PC-3 (cell line): ENCODE measurements around the gene OR4Q3. TPM values are rescaled to one million over a fixed set of nuclear protein-coding genes. Genes with fewer than 3 reads are reported as not detected.
"Not testable (repeated sequence)": the region's sequence is repeated elsewhere in the genome, so short reads cannot be mapped to it uniquely, and the experiment has no call there.

Experiments used
- ATAC-seq: fragments of 200-7000 bp; cut with Tn5 transposase; 2 replicates; pipeline ENCODE4 v1.9.1; 2020; ENCODE audit warnings: mild to moderate bottlenecking, moderate library complexity
- Bru-seq: library from RNA; stranded (reverse); fragments of 400-500 nt; gene quantifications from one replicate; lab custom pipeline; 2021; lab: Mats Ljungman, UMichigan
- BruChase-seq, 2 experiments: library from RNA; stranded (reverse); fragments of 400-500 nt; gene quantifications; one replicate each; lab custom pipeline; 2021; lab: Mats Ljungman, UMichigan
- BruUV-seq: library from RNA; stranded (reverse); fragments of 400-500 nt; replicated peaks from 2 replicates; lab custom pipeline; 2021; lab: Mats Ljungman, UMichigan
- CTCF ChIA-PET: fragments of 300-600 bp; sonication (Branson Sonifier 250); formaldehyde crosslinking; loops from one replicate; lab custom pipeline; 2022; ENCODE audit warnings: antibody characterized with exemption; lab: Charles Lee
- POLR2A ChIA-PET: fragments of 300-600 bp; sonication (Branson Sonifier 250); formaldehyde crosslinking; loops from one replicate; lab custom pipeline; 2022; ENCODE audit warnings: antibody characterized with exemption; ENCODE audit not compliant: unreplicated experiment; lab: Charles Lee
- DNase-seq: peaks from one replicate; pipeline ENCODE4 v3.0.0-alpha.2; 2015
- H2AFZ ChIP-seq: fragments of 300-600 bp; sonication (generic); 2 replicates; pipeline ENCODE4 v1.6.0; 2016; ENCODE audit warnings: antibody characterized with exemption, low read length
- H3F3A ChIP-seq: fragments of 300-600 bp; sonication (generic); one replicate; pipeline ENCODE4 v1.6.0; 2017; ENCODE audit warnings: antibody characterized with exemption, low read length, control low read depth, mild to moderate bottlenecking; ENCODE audit not compliant: unreplicated experiment
- H3K27ac ChIP-seq: fragments of 300-600 bp; sonication (generic); 2 replicates; pipeline ENCODE4 v1.5.1; 2016; ENCODE audit warnings: mild to moderate bottlenecking, low read length
- H3K27me3 ChIP-seq: fragments of 300-600 bp; sonication (generic); 2 replicates; pipeline ENCODE4 v1.6.1; 2016; ENCODE audit warnings: low read length, mixed read lengths
- H3K36me3 ChIP-seq: fragments of 300-600 bp; sonication (generic); 2 replicates; pipeline ENCODE4 v1.6.1; 2016; ENCODE audit warnings: low read depth, mixed run types, low read length, mixed read lengths
- H3K4me1 ChIP-seq: fragments of 300-600 bp; sonication (generic); 2 replicates; pipeline ENCODE4 v1.5.1; 2016; ENCODE audit warnings: low read length; ENCODE audit not compliant: insufficient read depth
- H3K4me2 ChIP-seq: fragments of 300-600 bp; sonication (generic); 2 replicates; pipeline ENCODE4 v1.6.0; 2016; ENCODE audit warnings: low read length
- H3K4me3 ChIP-seq: fragments of 300-600 bp; sonication (generic); 2 replicates; pipeline ENCODE4 v1.5.1; 2016; ENCODE audit warnings: mild to moderate bottlenecking, low read length, mixed read lengths
- H3K79me2 ChIP-seq: fragments of 300-600 bp; sonication (generic); 2 replicates; pipeline ENCODE4 v1.6.1; 2017; ENCODE audit warnings: low read length, mixed read lengths
- H3K9ac ChIP-seq: fragments of 300-600 bp; sonication (generic); 2 replicates; pipeline ENCODE4 v1.6.0; 2016; ENCODE audit warnings: mild to moderate bottlenecking, low read length
- H3K9me2 ChIP-seq: fragments of 300-600 bp; sonication (generic); replicated peaks from 2 replicates; pipeline ENCODE4 v1.6.1; 2016; ENCODE audit warnings: mixed run types, low read length, mixed read lengths
- H3K9me3 ChIP-seq: fragments of 300-600 bp; sonication (generic); 2 replicates; pipeline ENCODE4 v1.6.1; 2016; ENCODE audit warnings: low read length, mixed read lengths
- H4K20me1 ChIP-seq: fragments of 300-600 bp; sonication (generic); 2 replicates; pipeline ENCODE4 v1.6.1; 2016; ENCODE audit warnings: low read length, mixed read lengths
- CTCF ChIP-seq: fragments of 300-600 bp; sonication (generic); conservative IDR thresholded peaks from 2 replicates; pipeline ENCODE4 v1.5.1; 2017; ENCODE audit warnings: antibody characterized with exemption, low read depth, mild to moderate bottlenecking, low read length
- EZH2 ChIP-seq: fragments of 300-600 bp; sonication (generic); IDR thresholded peaks from one replicate; pipeline ENCODE4 v1.6.1; 2017; ENCODE audit warnings: antibody characterized with exemption, mild to moderate bottlenecking, low read length; ENCODE audit not compliant: unreplicated experiment
- EZH2phosphoT487 ChIP-seq: fragments of 300-600 bp; sonication (generic); IDR thresholded peaks from 2 replicates; pipeline ENCODE4 v1.6.1; 2018; ENCODE audit warnings: mild to moderate bottlenecking, antibody characterized with exemption, low read length, borderline replicate concordance
- intact Hi-C: fragments of 100-400 bp; cut with micrococcal nuclease; formaldehyde crosslinking; loops from 2 replicates; pipeline ENCODE4 v1.9.0; 2023
- long read RNA-seq: library from polyadenylated mRNA; unstranded; transcript quantifications from one replicate; pipeline ENCODE4 v2.0.0, GENCODE V29; 2021; ENCODE audit not compliant: unreplicated experiment
- total RNA-seq: library from RNA; depleted of rRNA; stranded (reverse); fragments of >200 nt; gene quantifications from 2 replicates; pipeline ENCODE4 v1.2.3, GENCODE V29; 2014; rRNA removed

Gene OR4Q3
- total RNA-seq (not detected in 2 replicates), Bru-seq, nascent RNA (not detected), BruChase-seq, experiment 1, labeled RNA remaining after a 6-hour chase (not detected), BruChase-seq, experiment 2, labeled RNA remaining after a 2-hour chase (not detected)
- long read RNA-seq: 0 reads

DNA sequence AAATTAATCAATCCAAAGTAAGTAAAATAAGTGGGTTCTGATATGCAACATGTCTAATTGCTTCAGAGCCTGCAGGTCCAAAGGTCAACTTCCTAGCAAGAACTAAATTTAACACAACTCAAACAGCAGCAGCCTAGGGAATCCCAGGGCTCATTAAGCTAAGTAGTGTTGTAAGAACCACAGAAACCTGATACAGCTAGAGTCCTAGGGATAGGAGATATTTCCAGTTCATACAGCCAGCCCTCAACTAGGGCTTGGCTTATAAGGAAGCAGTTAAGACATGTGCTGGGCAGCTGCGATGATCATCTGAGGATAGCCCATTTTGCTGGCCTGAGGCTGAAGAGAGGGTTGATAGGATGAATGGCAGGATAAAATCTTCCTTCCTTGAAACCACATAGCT is at the start of gene OR4Q3:
Gene OR4Q3 (plus strand): TSS at position 316 of the 400 bp plus-strand sequence.
- no TSS peak for BruUV-seq
- H3K9ac ChIP-seq: no peak within 1 kb of the TSS
- CTCF ChIA-PET: no interaction called here

DNA sequence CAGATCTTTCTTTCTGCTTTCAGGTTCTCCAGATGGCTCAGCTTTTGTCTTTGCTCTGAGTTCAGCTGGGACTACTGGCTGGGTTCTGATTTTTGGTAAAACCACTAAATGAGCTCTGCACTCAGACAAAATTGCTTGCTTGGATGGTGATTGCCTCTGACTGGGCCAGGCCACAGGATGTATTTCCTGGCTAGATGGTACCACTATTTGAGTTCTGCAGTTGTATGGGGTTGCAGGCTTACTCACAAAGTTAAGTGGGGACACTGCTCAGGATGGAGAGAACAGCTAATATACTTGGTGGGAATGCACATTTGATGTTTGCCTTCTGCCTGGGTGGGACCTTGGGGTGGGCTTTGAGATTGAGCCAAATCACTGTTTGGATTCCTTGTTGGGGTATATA is 14.0 kb upstream of the OR4Q3 start:
- ChIA-PET CTCF (no interaction called here), POLR2A (no interaction called here)
- intact Hi-C loops: no loop called here
- Histone ChIP-seq H3K9me2 (no peaks in the 10 kb centered on the region), H3F3A (no peaks in the 10 kb centered on the region), H3K36me3 (no peaks in the 10 kb centered on the region), H3K4me3 (no peak overlapping the region), H2AFZ (no peak overlapping the region), H4K20me1 (no peaks in the 10 kb centered on the region), H3K27me3 (no peaks in the 10 kb centered on the region), H3K4me1 (no peaks in the 10 kb centered on the region), H3K4me2 (no peak overlapping the region), H3K9ac (no peak overlapping the region), H3K9me3 (peaks cover 29% of the 10 kb centered on the region), H3K79me2 (no peaks in the 10 kb centered on the region), H3K27ac (no peak overlapping the region)
- TF ChIP-seq EZH2 (no peak), CTCF (no peak), EZH2phosphoT487 (no peak)
- ATAC-seq (no peak), DNase-seq (no peak)
- BruUV-seq: no TSS peak

More for the DNA sequence above, at the start of gene OR4Q3:
- H4K20me1 ChIP-seq: no peaks in the 10 kb centered on the region
- DNase-seq (no peak), ATAC-seq (no peak)
- H2AFZ ChIP-seq: no peak within 1 kb of the TSS
- H3F3A ChIP-seq: no peaks in the 10 kb centered on the region
- no peaks in the 10 kb centered on the region for H3K9me2 ChIP-seq
- no peaks in the 10 kb centered on the region for H3K4me1 ChIP-seq
- H3K36me3 ChIP-seq: no peaks in the 10 kb centered on the region
- intact Hi-C loops: no loop called here
- no peak within 1 kb of the TSS for H3K4me2 ChIP-seq
- H3K27me3 ChIP-seq: no peaks in the 10 kb centered on the region
- no peaks in the 10 kb centered on the region for H3K79me2 ChIP-seq
- no peak for TF ChIP-seq CTCF
- no peak within 1 kb of the TSS for H3K27ac ChIP-seq
- peaks cover 20% of the 10 kb centered on the region for H3K9me3 ChIP-seq
- POLR2A ChIA-PET: no interaction called here
- H3K4me3 ChIP-seq: no peak within 1 kb of the TSS

GRCh38 chr14:19729763-19730162 is 13.6 kb upstream of the OR4Q3 start:
- peaks cover 29% of the 10 kb centered on the region for H3K9me3 ChIP-seq
- CTCF ChIA-PET: no interaction called here

GRCh38 chr14:19733893-19734292 is 9.5 kb upstream of the OR4Q3 start:
- BruUV-seq, H3K9me2 ChIP-seq, ATAC-seq, CTCF ChIA-PET, H4K20me1 ChIP-seq, H3F3A ChIP-seq, H2AFZ ChIP-seq, H3K27me3 ChIP-seq, H3K36me3 ChIP-seq, H3K4me2 ChIP-seq, H3K4me3 ChIP-seq, H3K4me1 ChIP-seq, H3K79me2 ChIP-seq, H3K9ac ChIP-seq, H3K27ac ChIP-seq, POLR2A ChIA-PET, DNase-seq: not testable (repeated sequence)
- H3K9me3 ChIP-seq: peaks cover 20% of the 10 kb centered on the region
- intact Hi-C loops: loop anchor here (10.0 kb wide), 1 partner anchor 171 kb away; no protein-coding TSS in a partner anchor

More at GRCh38 chr14:19729763-19730162, 13.6 kb upstream of the OR4Q3 start:
- intact Hi-C loops: loop anchor here (10.0 kb wide), 1 partner anchor 175 kb away; no protein-coding TSS in a partner anchor
- POLR2A ChIA-PET: no interaction called here
- Histone ChIP-seq H3K9me2 (no peaks in the 10 kb centered on the region), H3K79me2 (no peaks in the 10 kb centered on the region), H3K4me3 (no peak overlapping the region), H3K36me3 (no peaks in the 10 kb centered on the region), H3F3A (no peaks in the 10 kb centered on the region), H2AFZ (no peak overlapping the region), H3K4me2 (no peak overlapping the region), H3K27me3 (no peaks in the 10 kb centered on the region), H3K4me1 (no peaks in the 10 kb centered on the region), H3K27ac (no peak overlapping the region), H3K9ac (no peak overlapping the region), H4K20me1 (no peaks in the 10 kb centered on the region)
- no peak for DNase-seq
- no TSS peak for BruUV-seq
- TF ChIP-seq CTCF (no peak), EZH2 (no peak), EZH2phosphoT487 (no peak)
- ATAC-seq: no peak
